HepG2 (cell line): Measurements from ENCODE around the gene HIPK3. TPM values are rescaled to one million over a fixed set of nuclear protein-coding genes. Genes with fewer than 3 reads are reported as not detected.

ENCODE experiments used
- ATAC-seq: fragments of 200-7000 bp; cut with Tn5 transposase; 3 replicates; pipeline ENCODE4 v1.9.1; 2020; ENCODE audit warnings: mild to moderate bottlenecking, moderate library complexity
- BruUV-seq: library from RNA; stranded (reverse); fragments of 400-500 nt; replicated peaks from 2 replicates; lab custom pipeline; 2021; lab: Mats Ljungman, UMichigan
- CTCF ChIA-PET: fragments of 300-600 bp; formaldehyde crosslinking; extraction: SDS; loops from one replicate; lab custom pipeline; 2021; ENCODE audit warnings: low total read pairs, inconsistent platforms, low intra/inter-chr PET ratio; lab: Yijun Ruan, JAX
- POLR2A ChIA-PET: fragments of 350-600 bp; sonication (Branson Sonifier 250); formaldehyde crosslinking; loops from one replicate; lab custom pipeline; 2020; ENCODE audit warnings: antibody characterized with exemption, inconsistent platforms; lab: Yijun Ruan, JAX
- DNase-seq: peaks from one replicate; pipeline ENCODE4 v3.0.0-alpha.2; 2015; ENCODE audit warnings: low spot score
- FAIRE-seq: peaks from 3 replicates; lab custom pipeline; 2011; peaks lifted over from hg19 to GRCh38; lab: Jason Lieb, UNC
- H2AFZ ChIP-seq: one replicate; pipeline ENCODE4 v1.6.1; 2011; ENCODE audit warnings: low read length, inconsistent platforms
- H3K27ac ChIP-seq: fragments of 300-600 bp; 3 replicates; pipeline ENCODE4 v1.8.0; 2011; ENCODE audit warnings: mixed run types, mild to moderate bottlenecking, mixed read lengths, low read length, inconsistent platforms; ENCODE audit not compliant: insufficient read depth; ENCODE audit errors: extremely low read length
- H3K27me3 ChIP-seq, 2 experiments: fragments of 200-600 bp in 1 of 2; 2 replicates in 1 of 2; 3 replicates in 1 of 2; pipeline versions ENCODE4 v1.6.0 to v1.8.0; 2011; ENCODE audit warnings: low read length in 2 of 2, mild to moderate bottlenecking in 2 of 2, moderate library complexity in 2 of 2, inconsistent platforms in 1 of 2; ENCODE audit not compliant: insufficient read depth in 2 of 2, control insufficient read depth in 1 of 2
- H3K36me3 ChIP-seq, 2 experiments: fragments of 200-600 bp in 1 of 2; replicated peaks in 1 of 2; 2 replicates in 1 of 2; 3 replicates in 1 of 2; pipeline versions ENCODE4 v1.5.1 to v1.8.0; 2011; ENCODE audit warnings: low read length in 2 of 2, inconsistent platforms in 1 of 2; ENCODE audit not compliant: insufficient read depth in 2 of 2, control insufficient read depth in 1 of 2
- H3K4me1 ChIP-seq: 2 replicates; pipeline ENCODE4 v1.5.1; 2012; ENCODE audit warnings: low read length, inconsistent platforms; ENCODE audit not compliant: insufficient read depth
- H3K4me2 ChIP-seq: 2 replicates; pipeline ENCODE4 v1.6.0; 2011; ENCODE audit warnings: low read depth, low read length, inconsistent platforms
- H3K4me3 ChIP-seq, 3 experiments: fragments of 200-600 bp in 1 of 3; sonication (generic), shearing (Covaris generic) in 1 of 3; replicated peaks in 1 of 3; 2 replicates each; pipeline ENCODE4 v1.5.1; 2011 to 2016; ENCODE audit warnings: low read length in 3 of 3, inconsistent platforms in 2 of 3, low read depth in 2 of 3, mild to moderate bottlenecking in 2 of 3, control low read depth in 1 of 3, mixed read lengths in 1 of 3; ENCODE audit not compliant: insufficient read depth in 1 of 3
- H3K79me2 ChIP-seq: one replicate; pipeline ENCODE4 v1.6.1; 2011; ENCODE audit warnings: low read length, inconsistent platforms; ENCODE audit not compliant: insufficient read depth
- H3K9ac ChIP-seq: 2 replicates; pipeline ENCODE4 v1.6.0; 2011; ENCODE audit warnings: mild to moderate bottlenecking, low read depth, low read length, inconsistent platforms; ENCODE audit not compliant: insufficient read depth
- H3K9me3 ChIP-seq: 2 replicates; pipeline ENCODE4 v1.5.1; 2012; ENCODE audit warnings: mild to moderate bottlenecking, low read length
- H4K20me1 ChIP-seq: 2 replicates; pipeline ENCODE4 v1.6.0; 2011; ENCODE audit warnings: inconsistent platforms, mild to moderate bottlenecking, low read length, moderate library complexity; ENCODE audit not compliant: insufficient read depth
- BRD4 ChIP-seq: sonication (generic); formaldehyde crosslinking; IDR thresholded peaks from 2 replicates; pipeline ENCODE4 v1.4.0; 2020; ENCODE audit warnings: missing genetic modification reagents
- CSRNP2 ChIP-seq: sonication (generic); formaldehyde crosslinking; conservative IDR thresholded peaks from 2 replicates; pipeline ENCODE4 v1.8.0; 2022; ENCODE audit warnings: low read depth, missing genetic modification reagents
- FOXK2 ChIP-seq: fragments of 450-650 bp; IDR thresholded peaks from 2 replicates; pipeline ENCODE4 v1.6.1; 2016
- GATAD2A ChIP-seq: IDR thresholded peaks from 2 replicates; pipeline ENCODE4 v1.6.1; 2016
- KAT8 ChIP-seq: IDR thresholded peaks from 2 replicates; pipeline ENCODE4 v1.6.1; 2016; ENCODE audit warnings: missing genetic modification reagents, missing compliant biosample characterization
- MBNL3 ChIP-seq: fragments of 250-450 bp; sonication (Bioruptor Pico); conservative IDR thresholded peaks from 2 replicates; pipeline ENCODE4 v1.8.0; 2022; ENCODE audit warnings: mild to moderate bottlenecking, inconsistent platforms
- NR2F6 ChIP-seq, 2 experiments: IDR thresholded peaks; 2 replicates each; pipeline ENCODE4 v1.6.1; 2016; ENCODE audit warnings: antibody characterized with exemption in 1 of 2, mild to moderate bottlenecking in 1 of 2
- RFX1 ChIP-seq: fragments of 450-650 bp; IDR thresholded peaks from 2 replicates; pipeline ENCODE4 v1.6.1; 2017
- ZBTB21 ChIP-seq: sonication (generic); formaldehyde crosslinking; IDR thresholded peaks from 2 replicates; pipeline ENCODE4 v1.4.0; 2020; ENCODE audit warnings: missing genetic modification reagents
- ZFP1 ChIP-seq: IDR thresholded peaks from 2 replicates; pipeline ENCODE4 v1.6.1; 2016
- ZMYM2 ChIP-seq: sonication (generic); formaldehyde crosslinking; IDR thresholded peaks from 2 replicates; pipeline ENCODE4 v1.8.0; 2022; ENCODE audit warnings: mild to moderate bottlenecking, missing genetic modification reagents
- ZNF136 ChIP-seq: sonication (generic); formaldehyde crosslinking; IDR thresholded peaks from 2 replicates; pipeline ENCODE4 v1.8.1; 2022; ENCODE audit warnings: low read depth, mild to moderate bottlenecking, moderate library complexity, missing genetic modification reagents
- ZNF275 ChIP-seq: sonication (generic); formaldehyde crosslinking; IDR thresholded peaks from 2 replicates; pipeline ENCODE4 v1.8.0; 2022; ENCODE audit warnings: missing genetic modification reagents, mild to moderate bottlenecking, inconsistent platforms, borderline replicate concordance
- ZNF451 ChIP-seq: sonication (generic); formaldehyde crosslinking; IDR thresholded peaks from 2 replicates; pipeline ENCODE4 v1.5.0; 2020; ENCODE audit warnings: mild to moderate bottlenecking, missing genetic modification reagents
- ZNF510 ChIP-seq: sonication (generic); formaldehyde crosslinking; IDR thresholded peaks from 2 replicates; pipeline ENCODE4 v1.4.0; 2020; ENCODE audit warnings: low read depth, mild to moderate bottlenecking, missing genetic modification reagents
- ZNF660 ChIP-seq: sonication (generic); formaldehyde crosslinking; IDR thresholded peaks from 2 replicates; pipeline ENCODE4 v1.5.1; 2020; ENCODE audit warnings: mild to moderate bottlenecking, low read depth, missing genetic modification reagents, borderline replicate concordance
- ZNF792 ChIP-seq: IDR thresholded peaks from 2 replicates; pipeline ENCODE4 v1.6.1; 2016
- ZNF839 ChIP-seq: sonication (generic); formaldehyde crosslinking; IDR thresholded peaks from 2 replicates; pipeline ENCODE4 v1.4.0; 2020; ENCODE audit warnings: missing genetic modification reagents, mild to moderate bottlenecking, borderline replicate concordance
- WGBS: methylation state at CpG from one replicate; pipeline ENCODE4 v1.1.6; 2017; ENCODE audit warnings: low lambda C conversion rate; 5-methylcytosine and 5-hydroxymethylcytosine counted together
- in situ Hi-C: cut with HindIII; loops from 2 replicates; pipeline ENCODE4 v1.10.0; 2017; ENCODE audit warnings: low pct_unique_long_range_greater_than_20kb; ENCODE audit not compliant: extremely low pct_ligation_motif_present
- intact Hi-C: fragments of 100-400 bp; cut with micrococcal nuclease; formaldehyde crosslinking; loops from one replicate; pipeline ENCODE4 v1.10.0; 2022; ENCODE audit not compliant: unreplicated experiment
- polyA plus RNA-seq, 8 experiments: library from polyadenylated mRNA; depleted of rRNA in 3 of 8; stranded (reverse) in 7 of 8; unstranded in 1 of 8; fragments of >200 nt; fragmentation: Illumina TruSeq in 4 of 8; extraction: Trizol in 4 of 8; gene quantifications; 2 replicates each; pipeline versions ENCODE4 v1.2.1 to v1.2.3, GENCODE V29; 2011 to 2016; ENCODE audit warnings: low read depth in 4 of 8, missing spikeins in 1 of 8, mixed read lengths in 1 of 8; ENCODE audit not compliant: insufficient read depth in 1 of 8
- total RNA-seq, 5 experiments: library from RNA; depleted of rRNA; stranded (reverse); fragments of >200 nt; fragmentation: Illumina TruSeq; extraction: Trizol; gene quantifications; 2 replicates each; pipeline ENCODE4 v1.2.3, GENCODE V29; 2016; ENCODE audit warnings: low read depth in 1 of 5

The HIPK3 gene
- total and polyA plus RNA-seq, 2 of the 13 experiments (the other 11 are each of a cell fraction or from before 2014, with no cell fraction given): 20.5 to 44.3 TPM

GRCh38 chr11:33259869-33260268, 2.7 kb downstream of the HIPK3 start:
- in situ Hi-C loops (no loop called here), intact Hi-C loops (loop anchor here (5.0 to 10.0 kb wide), 3 partner anchors 48 to 435 kb away; no protein-coding TSS in a partner anchor)
- Histone ChIP-seq H3K27ac (peak overlapping the region; percentile 38), H3K27me3 (no peaks in the 10 kb centered on the region; a peak in 1 of 5 replicates), H3K9me3 (no peaks in the 10 kb centered on the region)
- DNase-seq: no peak
- WGBS: 62% methylated on average over 2 of the region's 2 CpGs
- POLR2A ChIA-PET: no interaction called here
- CTCF ChIA-PET: no interaction called here
- no peak for FAIRE-seq
- BruUV-seq: no TSS peak
- TF ChIP-seq ZNF451 (CRISPR knock-in tag) (no peak), MBNL3 (no peak), RFX1 (no peak), ZBTB21 (CRISPR knock-in tag) (no peak), ZNF792 (no peak), ZNF839 (CRISPR knock-in tag) (no peak), ZFP1 (CRISPR knock-in tag) (no peak), CSRNP2 (no peak), ZNF660 (no peak), ZNF510 (CRISPR knock-in tag) (no peak), ZNF275 (CRISPR knock-in tag) (no peak), ZMYM2 (CRISPR knock-in tag) (no peak), KAT8 (CRISPR knock-in tag) (no peak), GATAD2A (no peak), BRD4 (CRISPR knock-in tag) (no peak), NR2F6 (IDR thresholded peaks at IDR 0.05) (no peak), NR2F6 (CRISPR knock-in tag; IDR thresholded peaks at IDR 0.05) (no peak), FOXK2 (no peak), ZNF136 (CRISPR knock-in tag) (no peak)
- TF ChIP-seq, all 625 proteins: peak for 0
- no peak for ATAC-seq
- peak overlapping the region; percentile 99; the same call in 1 of the 2 replicates for H3K9ac ChIP-seq
- H4K20me1 ChIP-seq: peaks cover 42% of the 10 kb centered on the region
- no peak overlapping the region for H2AFZ ChIP-seq
- H3K36me3 ChIP-seq: no peaks in the 10 kb centered on the region
- peaks cover 53% of the 10 kb centered on the region for H3K4me1 ChIP-seq
- peak overlapping the region; percentile 33 to 99 (median 98); a peak in 5 of 6 replicates for H3K4me3 ChIP-seq
- peaks cover 64% of the 10 kb centered on the region for H3K79me2 ChIP-seq
- H3K4me2 ChIP-seq: peak overlapping the region; percentile 72
